ENCODE data around the gene KCNJ8. TPM values are rescaled to one million over a fixed set of nuclear protein-coding genes. Genes with fewer than 3 reads are reported as not detected.

Gene KCNJ8
- total and polyA plus RNA-seq, 2 of the 8 experiments (the other 6 are each of a cell fraction or from before 2014, with no cell fraction given) = 0.48 to 1.4 TPM

DNA sequence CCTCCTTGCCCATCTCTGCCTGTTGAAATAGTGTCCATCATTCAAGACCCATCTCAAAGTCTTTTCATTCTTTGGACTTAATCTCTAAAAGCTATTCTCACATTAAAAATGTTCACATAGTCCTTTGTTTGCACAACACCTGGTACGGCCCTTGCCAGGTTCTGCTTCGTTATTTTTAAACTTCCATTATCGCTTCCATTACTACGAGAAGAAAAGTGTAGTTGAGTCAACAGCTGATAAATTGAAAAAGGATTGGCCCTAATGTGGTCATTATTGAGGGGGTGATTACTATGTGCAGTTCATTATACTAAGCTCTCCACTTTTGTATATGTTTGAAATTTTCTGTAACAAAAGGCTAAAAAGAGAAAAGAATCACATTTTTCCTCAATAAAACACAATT is 17.8 kb downstream of the KCNJ8 start (continued):
- no peak for TF ChIP-seq SIX5 (IDR thresholded peaks at IDR 0.05; ENCODE audit: low read depth, low read length)
- TF ChIP-seq POU5F1 (IDR thresholded peaks at IDR 0.05; ENCODE audit: low read depth, low read length) = no peak
- no peak for TF ChIP-seq BRCA1 (IDR thresholded peaks at IDR 0.05; ENCODE audit: low read depth, low read length)
- no peak for TF ChIP-seq CBX5 (IDR thresholded peaks at IDR 0.05; ENCODE audit: low read depth, low read length)
- no peak for TF ChIP-seq SP4 (IDR thresholded peaks at IDR 0.05; ENCODE audit: low read length)
- TF ChIP-seq, protein P1, sequence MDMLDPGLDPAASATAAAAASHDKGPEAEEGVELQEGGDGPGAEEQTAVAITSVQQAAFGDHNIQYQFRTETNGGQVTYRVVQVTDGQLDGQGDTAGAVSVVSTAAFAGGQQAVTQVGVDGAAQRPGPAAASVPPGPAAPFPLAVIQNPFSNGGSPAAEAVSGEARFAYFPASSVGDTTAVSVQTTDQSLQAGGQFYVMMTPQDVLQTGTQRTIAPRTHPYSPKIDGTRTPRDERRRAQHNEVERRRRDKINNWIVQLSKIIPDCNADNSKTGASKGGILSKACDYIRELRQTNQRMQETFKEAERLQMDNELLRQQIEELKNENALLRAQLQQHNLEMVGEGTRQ (IDR thresholded peaks at IDR 0.05; ENCODE audit: low read length) = no peak
